GM12878 (cell line): ENCODE results near the gene MRPL30. TPM values are rescaled to one million over a fixed set of nuclear protein-coding genes. Genes with fewer than 3 reads are reported as not detected.

Experiments used
- EED ChIP-seq: sonication (generic); IDR thresholded peaks from 2 replicates; pipeline ENCODE4 v1.6.1; 2016; ENCODE audit warnings: antibody characterized with exemption, low read depth
- IRF4 ChIP-seq: IDR thresholded peaks from 2 replicates; pipeline ENCODE4 v1.6.1; 2011; ENCODE audit warnings: low read depth, low read length
- MTA3 ChIP-seq: IDR thresholded peaks from 2 replicates; pipeline ENCODE4 v1.6.1; 2012; ENCODE audit warnings: low read length, inconsistent platforms, borderline replicate concordance
- NRF1 ChIP-seq: conservative IDR thresholded peaks from 2 replicates; pipeline ENCODE4 v1.6.1; 2011; ENCODE audit warnings: mild to moderate bottlenecking, low read depth, low read length, improper control_type of control experiment
- POLR2AphosphoS5 ChIP-seq: IDR thresholded peaks from 2 replicates; pipeline ENCODE4 v1.6.1; 2011; ENCODE audit warnings: mild to moderate bottlenecking, low read length, inconsistent platforms
- RAD21 ChIP-seq: IDR thresholded peaks from 2 replicates; pipeline ENCODE4 v1.6.1; 2011; ENCODE audit warnings: mild to moderate bottlenecking, low read depth, low read length, moderate library complexity; ENCODE audit not compliant: insufficient read depth
- RAD51 ChIP-seq: fragments of 450-650 bp; IDR thresholded peaks from 2 replicates; pipeline ENCODE4 v1.6.1; 2016; ENCODE audit warnings: moderate library complexity, mild to moderate bottlenecking, inconsistent platforms
- SIN3A ChIP-seq: IDR thresholded peaks from 2 replicates; pipeline ENCODE4 v1.6.1; 2012; ENCODE audit warnings: low read depth, low read length, improper control_type of control experiment
- SREBF1 ChIP-seq: IDR thresholded peaks from 2 replicates; pipeline ENCODE4 v1.6.1; 2012; ENCODE audit warnings: mild to moderate bottlenecking, low read length
- polyA plus RNA-seq, 11 experiments: library from polyadenylated mRNA; depleted of rRNA in 4 of 11; unstranded in 6 of 11; stranded (reverse) in 5 of 11; fragments of >200 nt; fragmentation: Nextera tagmentation in 4 of 11; fragmentation: Illumina TruSeq in 1 of 11; extraction: Ambion mirVana in 4 of 11; extraction: Trizol in 1 of 11; gene quantifications; 1 replicate in 1 of 11; 2 replicates in 10 of 11; pipeline versions ENCODE4 v1.2.1 to v1.2.3, GENCODE V29; 2011 to 2016; ENCODE audit warnings: inconsistent platforms in 2 of 11, missing spikeins in 2 of 11, low read depth in 1 of 11
- total RNA-seq, 4 experiments: library from RNA; depleted of rRNA in 3 of 4; stranded (reverse); fragments of >200 nt in 3 of 4; fragmentation: Illumina TruSeq in 1 of 4; extraction: Trizol in 1 of 4; gene quantifications; 2 replicates each; pipeline versions ENCODE4 v1.2.1 to v1.2.3, GENCODE V29; 2013 to 2021
- TF ChIP-seq, protein P1 (sequence below): fragments of 450-650 bp; IDR thresholded peaks from 2 replicates; pipeline ENCODE4 v1.6.1; 2018; ENCODE audit warnings: mild to moderate bottlenecking, low read depth, moderate library complexity; ENCODE audit not compliant: partially characterized antibody
- TF ChIP-seq, protein P2 (sequence below): fragments of 450-650 bp; conservative IDR thresholded peaks from 2 replicates; pipeline ENCODE4 v1.6.1; 2017; ENCODE audit warnings: mild to moderate bottlenecking, moderate library complexity
- TF ChIP-seq, protein P3 (sequence below): fragments of 450-650 bp; IDR thresholded peaks from 2 replicates; pipeline ENCODE4 v1.6.1; 2018; ENCODE audit warnings: borderline replicate concordance, mild to moderate bottlenecking; ENCODE audit not compliant: partially characterized antibody
- TF ChIP-seq, protein P4 (sequence below): IDR thresholded peaks from 2 replicates; pipeline ENCODE4 v1.6.1; 2012; ENCODE audit warnings: low read depth, low read length, improper control_type of control experiment
- TF ChIP-seq, protein P5 (sequence below): fragments of 450-650 bp; formaldehyde crosslinking; IDR thresholded peaks from 2 replicates; pipeline ENCODE4 v1.5.0; 2022; ENCODE audit warnings: mild to moderate bottlenecking, missing genetic modification characterization

The MRPL30 gene
- total and polyA plus RNA-seq, 10 of the 15 experiments (the other 5 are each of a cell fraction or from before 2014, with no cell fraction given), result 33.6 to 63.3 (median 40.1) TPM

DNA sequence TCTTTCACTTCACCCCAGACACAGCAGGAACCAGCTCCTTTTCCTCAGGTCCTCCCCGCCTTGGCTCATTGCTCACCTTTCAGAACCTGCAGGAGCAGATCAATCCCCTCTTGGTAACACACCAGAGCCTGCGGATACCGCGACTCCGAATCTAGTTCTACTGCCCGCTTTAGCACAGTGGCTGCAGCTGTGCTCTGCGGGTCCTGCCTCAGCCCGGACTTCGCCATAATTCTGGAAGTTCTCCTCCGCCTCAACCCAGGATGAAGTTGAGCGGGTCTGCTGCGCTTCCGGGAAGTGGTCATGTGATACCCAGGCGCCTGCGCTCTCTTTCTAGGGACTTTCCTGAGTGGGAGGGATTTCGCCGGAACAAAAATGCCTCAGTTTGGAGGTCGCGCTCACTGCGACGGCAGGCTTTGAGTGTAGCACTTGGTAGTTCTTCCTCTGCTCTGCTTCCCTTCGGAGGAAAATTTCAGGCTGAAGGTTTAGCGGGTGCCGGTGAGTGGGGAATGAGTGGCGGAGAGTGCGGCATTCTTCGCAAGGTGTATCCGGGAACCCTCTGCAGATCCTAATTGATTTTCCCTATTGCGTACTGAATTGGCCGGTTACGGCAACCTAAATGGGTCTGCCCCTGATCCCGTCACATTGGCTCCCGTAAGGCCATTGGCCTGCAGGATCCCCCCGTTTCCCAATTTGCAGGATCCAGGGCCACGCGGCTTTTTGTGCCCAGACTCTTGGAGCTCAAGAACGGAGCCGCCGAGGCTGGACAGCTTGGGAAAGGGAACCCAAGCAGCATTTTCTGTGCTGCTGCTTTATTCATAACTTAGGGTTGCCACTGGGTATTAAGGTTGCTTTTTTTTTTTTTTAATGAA, at the start of gene MRPL30, which contains the start of gene MITD1 (continued):
- TF ChIP-seq POLR2AphosphoS5 (peak; percentile 98), MTA3 (no peak), IRF4 (peak; percentile 87), NRF1 (peak; percentile 63), SREBF1 (peak; percentile 68; the same call in 1 of the 2 replicates), SIN3A (peak; percentile 86; the same call in 1 of the 2 replicates), RAD21 (no peak), EED (0 out of 2 replicates have a peak, but pooled peaks have one; percentile 57), RAD51 (peak; percentile 96)
- TF ChIP-seq, protein P1, sequence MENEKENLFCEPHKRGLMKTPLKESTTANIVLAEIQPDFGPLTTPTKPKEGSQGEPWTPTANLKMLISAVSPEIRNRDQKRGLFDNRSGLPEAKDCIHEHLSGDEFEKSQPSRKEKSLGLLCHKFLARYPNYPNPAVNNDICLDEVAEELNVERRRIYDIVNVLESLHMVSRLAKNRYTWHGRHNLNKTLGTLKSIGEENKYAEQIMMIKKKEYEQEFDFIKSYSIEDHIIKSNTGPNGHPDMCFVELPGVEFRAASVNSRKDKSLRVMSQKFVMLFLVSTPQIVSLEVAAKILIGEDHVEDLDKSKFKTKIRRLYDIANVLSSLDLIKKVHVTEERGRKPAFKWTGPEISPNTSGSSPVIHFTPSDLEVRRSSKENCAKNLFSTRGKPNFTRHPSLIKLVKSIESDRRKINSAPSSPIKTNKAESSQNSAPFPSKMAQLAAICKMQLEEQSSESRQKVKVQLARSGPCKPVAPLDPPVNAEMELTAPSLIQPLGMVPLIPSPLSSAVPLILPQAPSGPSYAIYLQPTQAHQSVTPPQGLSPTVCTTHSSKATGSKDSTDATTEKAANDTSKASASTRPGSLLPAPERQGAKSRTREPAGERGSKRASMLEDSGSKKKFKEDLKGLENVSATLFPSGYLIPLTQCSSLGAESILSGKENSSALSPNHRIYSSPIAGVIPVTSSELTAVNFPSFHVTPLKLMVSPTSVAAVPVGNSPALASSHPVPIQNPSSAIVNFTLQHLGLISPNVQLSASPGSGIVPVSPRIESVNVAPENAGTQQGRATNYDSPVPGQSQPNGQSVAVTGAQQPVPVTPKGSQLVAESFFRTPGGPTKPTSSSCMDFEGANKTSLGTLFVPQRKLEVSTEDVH, result peak; percentile 90
- TF ChIP-seq, protein P2, sequence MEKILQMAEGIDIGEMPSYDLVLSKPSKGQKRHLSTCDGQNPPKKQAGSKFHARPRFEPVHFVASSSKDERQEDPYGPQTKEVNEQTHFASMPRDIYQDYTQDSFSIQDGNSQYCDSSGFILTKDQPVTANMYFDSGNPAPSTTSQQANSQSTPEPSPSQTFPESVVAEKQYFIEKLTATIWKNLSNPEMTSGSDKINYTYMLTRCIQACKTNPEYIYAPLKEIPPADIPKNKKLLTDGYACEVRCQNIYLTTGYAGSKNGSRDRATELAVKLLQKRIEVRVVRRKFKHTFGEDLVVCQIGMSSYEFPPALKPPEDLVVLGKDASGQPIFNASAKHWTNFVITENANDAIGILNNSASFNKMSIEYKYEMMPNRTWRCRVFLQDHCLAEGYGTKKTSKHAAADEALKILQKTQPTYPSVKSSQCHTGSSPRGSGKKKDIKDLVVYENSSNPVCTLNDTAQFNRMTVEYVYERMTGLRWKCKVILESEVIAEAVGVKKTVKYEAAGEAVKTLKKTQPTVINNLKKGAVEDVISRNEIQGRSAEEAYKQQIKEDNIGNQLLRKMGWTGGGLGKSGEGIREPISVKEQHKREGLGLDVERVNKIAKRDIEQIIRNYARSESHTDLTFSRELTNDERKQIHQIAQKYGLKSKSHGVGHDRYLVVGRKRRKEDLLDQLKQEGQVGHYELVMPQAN, result peak; percentile 92
- TF ChIP-seq, protein P3, sequence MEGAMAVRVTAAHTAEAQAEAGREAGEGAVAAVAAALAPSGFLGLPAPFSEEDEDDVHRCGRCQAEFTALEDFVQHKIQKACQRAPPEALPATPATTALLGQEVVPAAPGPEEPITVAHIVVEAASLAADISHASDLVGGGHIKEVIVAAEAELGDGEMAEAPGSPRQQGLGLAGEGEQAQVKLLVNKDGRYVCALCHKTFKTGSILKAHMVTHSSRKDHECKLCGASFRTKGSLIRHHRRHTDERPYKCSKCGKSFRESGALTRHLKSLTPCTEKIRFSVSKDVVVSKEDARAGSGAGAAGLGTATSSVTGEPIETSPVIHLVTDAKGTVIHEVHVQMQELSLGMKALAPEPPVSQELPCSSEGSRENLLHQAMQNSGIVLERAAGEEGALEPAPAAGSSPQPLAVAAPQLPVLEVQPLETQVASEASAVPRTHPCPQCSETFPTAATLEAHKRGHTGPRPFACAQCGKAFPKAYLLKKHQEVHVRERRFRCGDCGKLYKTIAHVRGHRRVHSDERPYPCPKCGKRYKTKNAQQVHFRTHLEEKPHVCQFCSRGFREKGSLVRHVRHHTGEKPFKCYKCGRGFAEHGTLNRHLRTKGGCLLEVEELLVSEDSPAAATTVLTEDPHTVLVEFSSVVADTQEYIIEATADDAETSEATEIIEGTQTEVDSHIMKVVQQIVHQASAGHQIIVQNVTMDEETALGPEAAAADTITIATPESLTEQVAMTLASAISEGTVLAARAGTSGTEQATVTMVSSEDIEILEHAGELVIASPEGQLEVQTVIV, result peak; percentile 86
- TF ChIP-seq, protein P4, sequence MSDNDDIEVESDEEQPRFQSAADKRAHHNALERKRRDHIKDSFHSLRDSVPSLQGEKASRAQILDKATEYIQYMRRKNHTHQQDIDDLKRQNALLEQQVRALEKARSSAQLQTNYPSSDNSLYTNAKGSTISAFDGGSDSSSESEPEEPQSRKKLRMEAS, result no peak; the same call in 1 of the 2 replicates
- TF ChIP-seq, protein P5, sequence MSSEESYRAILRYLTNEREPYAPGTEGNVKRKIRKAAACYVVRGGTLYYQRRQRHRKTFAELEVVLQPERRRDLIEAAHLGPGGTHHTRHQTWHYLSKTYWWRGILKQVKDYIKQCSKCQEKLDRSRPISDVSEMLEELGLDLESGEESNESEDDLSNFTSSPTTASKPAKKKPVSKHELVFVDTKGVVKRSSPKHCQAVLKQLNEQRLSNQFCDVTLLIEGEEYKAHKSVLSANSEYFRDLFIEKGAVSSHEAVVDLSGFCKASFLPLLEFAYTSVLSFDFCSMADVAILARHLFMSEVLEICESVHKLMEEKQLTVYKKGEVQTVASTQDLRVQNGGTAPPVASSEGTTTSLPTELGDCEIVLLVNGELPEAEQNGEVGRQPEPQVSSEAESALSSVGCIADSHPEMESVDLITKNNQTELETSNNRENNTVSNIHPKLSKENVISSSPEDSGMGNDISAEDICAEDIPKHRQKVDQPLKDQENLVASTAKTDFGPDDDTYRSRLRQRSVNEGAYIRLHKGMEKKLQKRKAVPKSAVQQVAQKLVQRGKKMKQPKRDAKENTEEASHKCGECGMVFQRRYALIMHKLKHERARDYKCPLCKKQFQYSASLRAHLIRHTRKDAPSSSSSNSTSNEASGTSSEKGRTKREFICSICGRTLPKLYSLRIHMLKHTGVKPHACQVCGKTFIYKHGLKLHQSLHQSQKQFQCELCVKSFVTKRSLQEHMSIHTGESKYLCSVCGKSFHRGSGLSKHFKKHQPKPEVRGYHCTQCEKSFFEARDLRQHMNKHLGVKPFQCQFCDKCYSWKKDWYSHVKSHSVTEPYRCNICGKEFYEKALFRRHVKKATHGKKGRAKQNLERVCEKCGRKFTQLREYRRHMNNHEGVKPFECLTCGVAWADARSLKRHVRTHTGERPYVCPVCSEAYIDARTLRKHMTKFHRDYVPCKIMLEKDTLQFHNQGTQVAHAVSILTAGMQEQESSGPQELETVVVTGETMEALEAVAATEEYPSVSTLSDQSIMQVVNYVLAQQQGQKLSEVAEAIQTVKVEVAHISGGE, result peak; percentile 96
